ENCODE measurements around the gene IGFBP2. TPM values are rescaled to one million over a fixed set of nuclear protein-coding genes. Genes with fewer than 3 reads are reported as not detected.
A peak's percentile ranks its signal among the peaks of the same experiment; 100 is the strongest.

Gene IGFBP2
- total RNA-seq, 3 donors from 2014 or later, result 16.0 to 131 (median 115) TPM

DNA sequence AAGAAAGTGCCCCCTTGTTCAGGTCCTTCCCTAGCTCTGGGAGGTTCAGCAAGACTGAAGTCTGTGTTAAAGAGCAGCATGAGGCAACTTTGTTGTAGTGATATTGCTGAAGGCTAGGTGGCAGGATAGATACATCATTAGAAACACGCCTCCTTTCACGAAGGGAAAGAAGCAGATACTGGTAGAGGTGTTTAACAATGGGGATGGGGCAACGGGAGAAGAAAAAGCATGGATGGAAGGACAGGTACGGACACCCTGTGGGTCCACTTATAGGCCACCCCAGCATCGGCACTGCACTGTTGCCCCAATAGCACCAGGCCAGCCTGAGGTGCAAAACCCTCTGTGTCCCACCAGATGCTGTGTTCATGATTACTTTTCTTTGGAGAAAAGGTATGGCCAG is 65.7 kb downstream of the IGFBP2 start:
- no peak overlapping the region for H3K4me3 ChIP-seq
- peak overlapping the region in 1 of 2 donors; percentile 5 for H3K27ac ChIP-seq
- no peaks in the 10 kb centered on the region for H3K36me3 ChIP-seq
- no peaks in the 10 kb centered on the region for H3K27me3 ChIP-seq
- intact Hi-C loops (cut with DNase I; ENCODE audit: low total_unique reads), result loop anchor here (10.0 kb wide), 1 partner anchor 816 kb away; no protein-coding TSS in a partner anchor
- H3K9me3 ChIP-seq, result no peaks in the 10 kb centered on the region
- peaks cover 0 to 12% of the 10 kb centered on the region in 2 donors for H3K4me1 ChIP-seq
- DNase-seq (ENCODE audit: low spot score in 2 of 2), result no peak
- TF ChIP-seq POLR2A (IDR thresholded peaks at IDR 0.05), result no peak
- TF ChIP-seq, protein P1, sequence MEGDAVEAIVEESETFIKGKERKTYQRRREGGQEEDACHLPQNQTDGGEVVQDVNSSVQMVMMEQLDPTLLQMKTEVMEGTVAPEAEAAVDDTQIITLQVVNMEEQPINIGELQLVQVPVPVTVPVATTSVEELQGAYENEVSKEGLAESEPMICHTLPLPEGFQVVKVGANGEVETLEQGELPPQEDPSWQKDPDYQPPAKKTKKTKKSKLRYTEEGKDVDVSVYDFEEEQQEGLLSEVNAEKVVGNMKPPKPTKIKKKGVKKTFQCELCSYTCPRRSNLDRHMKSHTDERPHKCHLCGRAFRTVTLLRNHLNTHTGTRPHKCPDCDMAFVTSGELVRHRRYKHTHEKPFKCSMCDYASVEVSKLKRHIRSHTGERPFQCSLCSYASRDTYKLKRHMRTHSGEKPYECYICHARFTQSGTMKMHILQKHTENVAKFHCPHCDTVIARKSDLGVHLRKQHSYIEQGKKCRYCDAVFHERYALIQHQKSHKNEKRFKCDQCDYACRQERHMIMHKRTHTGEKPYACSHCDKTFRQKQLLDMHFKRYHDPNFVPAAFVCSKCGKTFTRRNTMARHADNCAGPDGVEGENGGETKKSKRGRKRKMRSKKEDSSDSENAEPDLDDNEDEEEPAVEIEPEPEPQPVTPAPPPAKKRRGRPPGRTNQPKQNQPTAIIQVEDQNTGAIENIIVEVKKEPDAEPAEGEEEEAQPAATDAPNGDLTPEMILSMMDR (IDR thresholded peaks at IDR 0.05), result peak; percentile 27 to 74 (median 63)

DNA sequence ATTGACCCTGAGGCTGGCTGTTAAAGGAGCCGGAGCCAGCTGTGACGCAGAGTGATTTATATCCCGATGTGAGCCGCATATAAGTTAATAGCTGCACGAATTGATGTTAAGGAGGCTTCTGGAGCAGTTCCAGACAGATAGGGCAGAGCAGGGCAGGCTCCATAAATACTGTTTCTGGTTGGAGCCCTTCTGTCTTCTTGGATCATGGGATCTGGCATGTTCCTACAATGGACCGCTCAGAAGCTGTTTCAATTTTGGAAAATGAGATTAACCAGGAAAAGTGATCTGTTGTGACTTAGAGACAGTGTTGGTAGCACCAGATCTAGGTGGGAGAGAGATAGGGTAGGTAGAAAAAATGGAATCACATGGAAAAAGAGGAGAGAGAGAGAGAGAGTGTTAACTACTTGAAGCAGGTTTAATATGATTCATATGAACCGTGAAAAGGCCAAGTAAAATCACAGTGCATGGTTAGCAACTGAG is 66.9 kb downstream of the IGFBP2 start:
- no peaks in the 10 kb centered on the region for H3K27me3 ChIP-seq
- no peak for DNase-seq (ENCODE audit: low spot score in 2 of 2)
- TF ChIP-seq POLR2AphosphoS5 (IDR thresholded peaks at IDR 0.05), result no peak
- no peak for TF ChIP-seq POLR2A (IDR thresholded peaks at IDR 0.05)
- H3K36me3 ChIP-seq, result no peaks in the 10 kb centered on the region
- no peaks in the 10 kb centered on the region for H3K9me3 ChIP-seq
- H3K27ac ChIP-seq, result no peak overlapping the region
- peaks cover 0 to 7% of the 10 kb centered on the region in 2 donors for H3K4me1 ChIP-seq
- H3K4me3 ChIP-seq, result no peak overlapping the region
- intact Hi-C loops (cut with DNase I; ENCODE audit: low total_unique reads), result no loop called here

DNA sequence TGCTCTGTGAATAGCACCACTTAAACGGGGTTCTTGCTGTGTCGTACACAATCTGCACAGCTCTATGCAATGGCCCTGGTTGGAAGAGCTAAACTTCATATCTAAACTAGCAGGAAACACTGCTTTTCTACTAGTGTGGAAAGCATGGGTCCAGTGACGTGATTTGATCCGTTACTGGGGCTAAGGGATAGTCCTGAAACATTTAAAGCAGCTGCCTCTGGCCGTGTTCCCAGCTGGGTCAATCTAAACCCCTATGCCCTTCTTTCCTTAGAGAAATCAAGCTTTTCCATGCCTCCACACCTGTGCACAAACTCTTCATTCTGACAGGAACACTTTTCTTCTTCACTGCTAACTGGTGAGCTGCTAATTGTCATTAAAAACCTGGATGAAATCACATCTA is 67.6 kb downstream of the IGFBP2 start:
- Histone ChIP-seq H3K4me1 (peaks cover 0 to under 1% of the 10 kb centered on the region in 2 donors), H3K4me3 (no peak overlapping the region), H3K27ac (no peak overlapping the region), H3K9me3 (no peaks in the 10 kb centered on the region), H3K36me3 (no peaks in the 10 kb centered on the region), H3K27me3 (no peaks in the 10 kb centered on the region)
- no peak for DNase-seq (ENCODE audit: low spot score in 2 of 2)
- intact Hi-C loops (cut with DNase I; ENCODE audit: low total_unique reads), result no loop called here
- TF ChIP-seq POLR2A (IDR thresholded peaks at IDR 0.05) (no peak), POLR2AphosphoS5 (IDR thresholded peaks at IDR 0.05) (no peak)
- TF ChIP-seq, protein P1 (IDR thresholded peaks at IDR 0.05), result no peak

DNA sequence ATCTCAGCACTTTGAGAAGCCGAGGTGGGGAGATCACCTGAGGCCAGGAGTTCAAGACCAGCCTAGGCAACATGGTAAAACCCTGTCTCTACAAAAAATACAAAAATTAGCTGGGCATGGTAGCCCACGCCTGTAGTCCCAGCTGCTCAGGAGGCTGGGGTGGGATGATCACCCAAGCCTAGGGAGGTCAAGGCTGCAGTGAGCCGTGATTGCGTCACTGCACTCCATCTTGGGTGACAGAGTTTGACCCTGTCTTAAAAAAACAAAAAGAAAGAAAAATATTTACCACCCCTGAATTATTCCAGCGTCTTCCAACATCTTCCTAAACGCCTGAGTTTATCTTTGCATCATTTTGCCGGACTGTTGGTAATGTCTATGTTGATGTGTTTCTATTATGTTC is 68.3 kb downstream of the IGFBP2 start:
- no peak overlapping the region for H3K27ac ChIP-seq
- no peaks in the 10 kb centered on the region for H3K9me3 ChIP-seq
- H3K4me3 ChIP-seq, result no peak overlapping the region
- TF ChIP-seq POLR2AphosphoS5 (IDR thresholded peaks at IDR 0.05) (no peak), POLR2A (IDR thresholded peaks at IDR 0.05) (no peak)
- TF ChIP-seq, protein P1 (IDR thresholded peaks at IDR 0.05), result no peak
- H3K4me1 ChIP-seq, result no peaks in the 10 kb centered on the region
- intact Hi-C loops (cut with DNase I; ENCODE audit: low total_unique reads), result no loop called here
- H3K27me3 ChIP-seq, result no peaks in the 10 kb centered on the region
- no peaks in the 10 kb centered on the region for H3K36me3 ChIP-seq
- no peak for DNase-seq (ENCODE audit: low spot score in 2 of 2)

DNA sequence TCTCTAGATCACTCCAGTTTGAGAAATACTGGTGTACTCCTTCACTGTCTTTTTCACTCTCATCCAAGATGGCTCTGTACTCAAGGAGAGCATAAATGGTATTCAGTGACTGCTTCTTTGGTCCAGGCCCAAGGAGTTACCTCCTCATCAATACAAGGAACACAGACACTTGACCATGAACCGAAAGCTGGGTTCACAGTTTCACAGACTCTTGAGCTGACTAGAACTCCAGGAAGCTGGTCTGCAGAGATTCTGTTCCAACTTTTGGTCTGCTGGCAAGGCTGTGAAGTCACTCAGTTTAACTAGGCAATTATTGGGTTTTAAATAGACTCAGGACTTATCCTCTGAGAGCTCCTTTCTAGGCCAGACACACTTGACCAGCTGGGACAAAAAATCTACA is 69.5 kb downstream of the IGFBP2 start:
- no peaks in the 10 kb centered on the region for H3K9me3 ChIP-seq
- H3K4me1 ChIP-seq, result no peaks in the 10 kb centered on the region
- H3K36me3 ChIP-seq, result no peaks in the 10 kb centered on the region
- H3K27me3 ChIP-seq, result no peaks in the 10 kb centered on the region
- TF ChIP-seq POLR2A (IDR thresholded peaks at IDR 0.05) (no peak), POLR2AphosphoS5 (IDR thresholded peaks at IDR 0.05) (no peak)
- TF ChIP-seq, protein P1 (IDR thresholded peaks at IDR 0.05), result no peak
- no peak overlapping the region for H3K27ac ChIP-seq
- no peak for DNase-seq (ENCODE audit: low spot score in 2 of 2)
- intact Hi-C loops (cut with DNase I; ENCODE audit: low total_unique reads), result no loop called here
- no peak overlapping the region for H3K4me3 ChIP-seq

All from breast epithelium (tissue), 4 donors.